ENCODE data around the gene HPCAL1. TPM values are rescaled to one million over a fixed set of nuclear protein-coding genes. Genes with fewer than 3 reads are reported as not detected.

Gene HPCAL1
- total and polyA plus RNA-seq, 2 donors (not counting 1 experiment from before 2014, with no cell fraction given), result 60.3 to 65.1 TPM

- H3K4me3 ChIP-seq (ENCODE audit: control extremely low read depth in 1 of 5, extremely low read depth in 1 of 5, insufficient read depth in 1 of 5, low read depth in 2 of 5, low read length in 4 of 5), result no peak overlapping the region
- CTCF ChIA-PET, result interaction anchor here (0.8 kb wide), 1 partner anchor 361 kb away, joined by 3 read pairs; no protein-coding TSS in a partner anchor
- H2AFZ ChIP-seq (ENCODE audit: insufficient read depth, low read depth, low read length, poor library complexity, severe bottlenecking), result no peak overlapping the region
- H3K4me1 ChIP-seq (ENCODE audit: control insufficient read depth in 2 of 2, insufficient read depth in 2 of 2, low read length in 2 of 2), result no peaks in the 10 kb centered on the region
- Mint-ChIP-seq H3K4me3 (no peak overlapping the region), H3K4me1 (no peaks in the 10 kb centered on the region), H3K27me3 (peaks cover 4% of the 10 kb centered on the region), H3K27ac (no peak overlapping the region), H3K9me3 (ENCODE audit: insufficient read depth) (no peaks in the 10 kb centered on the region)
- ATAC-seq (ENCODE audit: low read depth), result no peak
- H3K9me3 ChIP-seq (ENCODE audit: control extremely low read depth in 1 of 3, control insufficient read depth in 2 of 3, insufficient read depth in 1 of 3, low read length in 2 of 3), result no peaks in the 10 kb centered on the region
- H3K9ac ChIP-seq (ENCODE audit: low read length), result no peak overlapping the region
- 91% methylated on average over 9 of the region's 11 CpGs for WGBS (ENCODE audit: insufficient coverage)
- no peak for TF ChIP-seq EZH2 (IDR thresholded peaks at IDR 0.05; ENCODE audit: borderline replicate concordance, insufficient read depth, low read depth, low read length, poor library complexity, severe bottlenecking)
- TF ChIP-seq, protein P1, sequence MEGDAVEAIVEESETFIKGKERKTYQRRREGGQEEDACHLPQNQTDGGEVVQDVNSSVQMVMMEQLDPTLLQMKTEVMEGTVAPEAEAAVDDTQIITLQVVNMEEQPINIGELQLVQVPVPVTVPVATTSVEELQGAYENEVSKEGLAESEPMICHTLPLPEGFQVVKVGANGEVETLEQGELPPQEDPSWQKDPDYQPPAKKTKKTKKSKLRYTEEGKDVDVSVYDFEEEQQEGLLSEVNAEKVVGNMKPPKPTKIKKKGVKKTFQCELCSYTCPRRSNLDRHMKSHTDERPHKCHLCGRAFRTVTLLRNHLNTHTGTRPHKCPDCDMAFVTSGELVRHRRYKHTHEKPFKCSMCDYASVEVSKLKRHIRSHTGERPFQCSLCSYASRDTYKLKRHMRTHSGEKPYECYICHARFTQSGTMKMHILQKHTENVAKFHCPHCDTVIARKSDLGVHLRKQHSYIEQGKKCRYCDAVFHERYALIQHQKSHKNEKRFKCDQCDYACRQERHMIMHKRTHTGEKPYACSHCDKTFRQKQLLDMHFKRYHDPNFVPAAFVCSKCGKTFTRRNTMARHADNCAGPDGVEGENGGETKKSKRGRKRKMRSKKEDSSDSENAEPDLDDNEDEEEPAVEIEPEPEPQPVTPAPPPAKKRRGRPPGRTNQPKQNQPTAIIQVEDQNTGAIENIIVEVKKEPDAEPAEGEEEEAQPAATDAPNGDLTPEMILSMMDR (IDR thresholded peaks at IDR 0.05), result no peak
- no peaks in the 10 kb centered on the region for H4K20me1 ChIP-seq (ENCODE audit: control insufficient read depth, insufficient read depth, low read length, poor library complexity, severe bottlenecking)
- no peak overlapping the region for H3K27ac ChIP-seq (ENCODE audit: low read length in 2 of 2)
- H3K27me3 ChIP-seq (replicated peaks in 1 of 4; ENCODE audit: control extremely low read depth in 1 of 4, control insufficient read depth in 3 of 4, insufficient read depth in 4 of 4, low read length in 3 of 4), result peaks cover 0 to 2% (median 0%) of the 10 kb centered on the region in 4 experiments
- DNase-seq, result no peak
- H3K79me2 ChIP-seq (ENCODE audit: control insufficient read depth, insufficient read depth, low read length), result no peaks in the 10 kb centered on the region
- H3K36me3 ChIP-seq (replicated peaks in 1 of 2; ENCODE audit: control extremely low read depth in 1 of 2, control insufficient read depth in 1 of 2, extremely low read depth in 1 of 2, insufficient read depth in 2 of 2, low read length in 1 of 2), result no peaks in the 10 kb centered on the region
- POLR2A ChIA-PET, result no interaction called here
- intact Hi-C loops (cut with micrococcal nuclease), result no loop called here
- H3K4me2 ChIP-seq (replicated peaks; ENCODE audit: low read depth, low read length, poor library complexity, severe bottlenecking), result no peak overlapping the region
Observed at GRCh38 chr2:10457846-10458598, 155.3 kb downstream of the HPCAL1 start.

DNA sequence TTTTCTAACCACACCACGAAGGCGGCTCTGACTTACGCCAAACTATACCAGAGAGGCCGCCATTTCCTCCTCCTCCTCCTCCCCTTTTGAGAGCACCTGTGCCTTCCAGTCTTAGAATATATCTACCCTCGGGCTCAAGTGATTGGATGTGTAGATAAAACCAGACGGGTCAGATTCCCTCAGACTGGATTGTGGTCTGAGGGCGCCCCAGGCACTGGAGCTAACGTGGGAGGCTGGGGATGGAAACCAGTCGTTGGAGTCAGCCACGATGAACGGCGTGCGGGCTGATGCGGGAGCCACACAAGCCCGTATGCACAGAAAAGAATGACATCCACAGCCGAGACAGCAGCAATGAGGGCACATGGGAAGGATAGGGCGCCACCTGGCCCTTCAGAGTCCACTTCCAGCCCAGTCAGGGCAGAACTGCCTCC lies 157.7 kb downstream of the HPCAL1 start:
- Histone ChIP-seq H3K4me2 (replicated peaks; ENCODE audit: low read depth, low read length, poor library complexity, severe bottlenecking) (no peak overlapping the region), H3K79me2 (ENCODE audit: control insufficient read depth, insufficient read depth, low read length) (no peaks in the 10 kb centered on the region), H3K9me3 (ENCODE audit: control extremely low read depth in 1 of 3, control insufficient read depth in 2 of 3, insufficient read depth in 1 of 3, low read length in 2 of 3) (no peaks in the 10 kb centered on the region), H3K4me1 (ENCODE audit: control insufficient read depth in 2 of 2, insufficient read depth in 2 of 2, low read length in 2 of 2) (no peaks in the 10 kb centered on the region), H3K4me3 (ENCODE audit: control extremely low read depth in 1 of 5, extremely low read depth in 1 of 5, insufficient read depth in 1 of 5, low read depth in 2 of 5, low read length in 4 of 5) (no peak overlapping the region), H4K20me1 (ENCODE audit: control insufficient read depth, insufficient read depth, low read length, poor library complexity, severe bottlenecking) (no peaks in the 10 kb centered on the region), H3K27ac (ENCODE audit: low read length in 2 of 2) (no peak overlapping the region), H3K27me3 (replicated peaks in 1 of 4; ENCODE audit: control extremely low read depth in 1 of 4, control insufficient read depth in 3 of 4, insufficient read depth in 4 of 4, low read length in 3 of 4) (peaks cover 0 to 2% (median 0%) of the 10 kb centered on the region in 4 experiments), H3K9ac (ENCODE audit: low read length) (no peak overlapping the region), H3K36me3 (replicated peaks in 1 of 2; ENCODE audit: control extremely low read depth in 1 of 2, control insufficient read depth in 1 of 2, extremely low read depth in 1 of 2, insufficient read depth in 2 of 2, low read length in 1 of 2) (no peaks in the 10 kb centered on the region), H2AFZ (ENCODE audit: insufficient read depth, low read depth, low read length, poor library complexity, severe bottlenecking) (no peak overlapping the region)
- no peak overlapping the region for H3K4me3 Mint-ChIP-seq
- ATAC-seq (ENCODE audit: low read depth) (no peak), DNase-seq (no peak)
- peaks cover 4% of the 10 kb centered on the region for H3K27me3 Mint-ChIP-seq
- CTCF ChIA-PET, result interaction anchor here (0.7 to 1.6 kb wide), 3 partner anchors 25 to 387 kb away, joined by 3 to 5 read pairs (median 3); no protein-coding TSS in a partner anchor
- POLR2A ChIA-PET, result no interaction called here
- intact Hi-C loops (cut with micrococcal nuclease), result no loop called here
- H3K4me1 Mint-ChIP-seq, result no peaks in the 10 kb centered on the region
- no peak for TF ChIP-seq EZH2 (IDR thresholded peaks at IDR 0.05; ENCODE audit: borderline replicate concordance, insufficient read depth, low read depth, low read length, poor library complexity, severe bottlenecking)
- TF ChIP-seq, protein P1 (IDR thresholded peaks at IDR 0.05), result no peak
- 90% methylated on average over 12 of the region's 17 CpGs for WGBS (ENCODE audit: insufficient coverage)
- H3K27ac Mint-ChIP-seq, result no peak overlapping the region
- H3K9me3 Mint-ChIP-seq (ENCODE audit: insufficient read depth), result no peaks in the 10 kb centered on the region
